Measurements from ENCODE around the gene C7orf25.

The C7orf25 gene

DNA sequence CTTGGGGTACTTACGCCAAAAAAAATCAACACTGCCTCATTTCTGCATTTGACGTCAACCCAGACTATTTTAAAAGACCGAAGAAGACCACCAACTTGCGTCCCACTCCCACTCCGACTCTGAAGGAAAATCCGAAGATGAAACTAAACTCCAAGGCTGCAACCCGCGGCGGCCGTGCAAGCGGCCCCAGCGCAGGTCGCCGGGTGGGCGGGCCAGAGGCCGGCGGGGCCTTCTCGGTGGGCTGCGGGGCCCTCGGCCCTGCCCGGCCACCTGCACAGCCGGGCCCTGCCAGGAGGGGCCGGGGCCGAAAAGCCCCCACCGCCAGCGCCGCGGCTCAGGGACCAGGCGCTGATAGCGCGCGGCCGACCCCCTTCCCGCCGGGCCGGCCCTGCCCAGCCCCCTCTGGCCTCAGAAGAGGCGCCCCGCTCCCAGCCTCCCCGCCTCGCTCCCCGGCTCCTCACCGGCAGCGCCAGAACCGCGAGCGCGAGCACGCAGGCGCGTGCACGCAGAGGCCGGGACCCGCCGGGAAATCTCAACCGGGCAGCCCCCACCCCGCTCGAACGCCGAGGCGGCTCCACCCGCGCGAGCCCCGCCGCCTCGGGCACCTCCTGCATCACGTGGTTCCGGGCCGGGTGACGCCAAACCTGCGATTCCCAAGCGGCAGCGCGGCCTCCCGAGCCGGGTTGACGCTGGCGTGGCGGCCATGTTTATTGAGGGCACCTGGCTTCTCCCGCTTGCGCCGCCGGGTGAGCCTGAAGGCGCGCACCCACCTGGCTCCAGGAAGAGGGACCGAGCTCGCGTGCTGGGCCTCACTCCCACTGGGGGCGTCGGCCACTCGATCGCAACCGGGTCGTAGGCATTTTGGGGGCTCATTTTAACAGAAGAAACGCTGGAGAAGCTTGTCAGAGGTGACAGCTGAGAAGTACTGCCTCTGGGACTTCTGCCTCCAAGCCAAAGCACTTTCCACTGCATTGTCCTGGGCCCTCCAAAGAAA is at the start of gene C7orf25:
Gene C7orf25, minus strand, starts transcription at position 617 of the 994 bp plus-strand sequence. CDS start 1,170 bp downstream, outside the sequence.
- DNase-seq: peak; percentile 99

DNA sequence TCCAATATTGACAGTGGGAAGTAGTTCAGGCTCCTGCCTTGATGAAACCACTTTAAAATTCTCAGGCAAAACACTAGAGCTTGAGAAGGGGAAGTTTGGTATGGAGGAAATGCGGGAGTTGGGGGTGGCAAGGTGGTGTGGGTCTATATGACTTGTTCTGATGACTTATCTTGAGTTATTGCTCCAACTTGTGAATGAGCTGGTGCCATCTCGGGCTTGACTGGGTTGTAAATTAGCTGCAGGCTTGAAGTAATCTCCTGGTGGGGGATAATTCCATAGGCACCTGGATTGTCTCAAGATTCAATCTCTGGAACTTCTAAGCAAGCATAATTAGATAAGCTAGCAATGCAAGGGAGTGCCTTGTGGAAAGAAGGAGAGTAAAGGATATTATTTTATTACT is 49.3 kb upstream of the C7orf25 start:
- no peak for DNase-seq

DNA sequence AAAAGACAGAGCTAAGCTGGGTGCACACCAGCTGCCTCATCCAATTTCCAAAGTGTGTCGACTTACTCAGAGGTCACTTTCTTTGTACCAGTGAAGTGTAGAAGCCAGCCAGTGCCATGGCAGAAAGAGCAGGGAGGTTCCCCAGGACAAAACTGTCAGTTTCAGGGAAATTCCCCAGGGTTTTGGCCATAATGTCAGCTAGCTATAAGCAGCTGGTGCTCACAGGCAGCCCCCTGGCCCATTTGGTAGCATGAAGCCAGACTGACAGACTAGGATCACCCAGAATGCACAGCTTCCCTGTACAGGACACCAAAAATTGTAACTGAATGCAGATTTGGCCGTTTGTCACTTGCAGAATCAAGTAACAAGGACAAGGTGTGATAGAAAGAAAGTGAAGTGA is 48.9 kb upstream of the C7orf25 start:
- no peak for DNase-seq

DNA sequence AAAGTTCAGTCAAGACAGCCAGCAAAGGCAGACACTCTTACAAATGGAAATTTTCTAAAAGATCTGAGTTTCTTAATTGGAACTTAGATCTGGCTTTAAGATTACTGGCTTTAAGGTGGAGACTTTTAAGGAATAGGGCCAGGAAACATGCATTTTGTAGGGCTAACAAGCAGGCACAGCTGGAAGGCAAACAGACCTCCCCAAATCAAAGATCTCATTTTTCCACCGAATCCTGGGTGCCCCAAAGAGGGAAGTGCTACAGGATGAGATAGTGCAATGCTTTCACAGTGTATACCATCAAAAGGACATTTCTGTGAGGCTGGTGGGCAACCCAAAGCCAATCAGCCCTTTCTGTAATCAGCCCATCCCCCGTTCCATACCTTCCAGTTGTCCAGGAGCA is 47.7 kb upstream of the C7orf25 start:
- no peak for DNase-seq

DNA sequence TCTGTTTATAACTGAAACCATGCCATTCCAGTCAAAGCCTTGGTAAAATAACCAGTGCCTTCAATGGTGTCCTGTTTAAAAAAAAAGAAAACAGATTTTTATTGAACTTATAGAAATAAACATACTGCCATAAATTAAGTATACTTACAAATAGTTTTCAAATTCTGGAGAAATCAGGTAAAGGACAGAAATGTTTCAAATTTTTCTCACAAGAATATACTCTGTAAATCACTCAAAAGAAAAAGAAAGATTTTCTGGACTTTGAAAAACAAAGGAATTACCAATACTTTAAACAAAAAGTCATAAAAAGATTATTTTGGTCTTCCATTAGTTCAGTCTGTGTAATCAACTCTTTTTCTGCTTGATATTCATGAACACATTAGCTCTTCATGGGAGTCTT is 44.2 kb upstream of the C7orf25 start:
- DNase-seq: no peak

DNA sequence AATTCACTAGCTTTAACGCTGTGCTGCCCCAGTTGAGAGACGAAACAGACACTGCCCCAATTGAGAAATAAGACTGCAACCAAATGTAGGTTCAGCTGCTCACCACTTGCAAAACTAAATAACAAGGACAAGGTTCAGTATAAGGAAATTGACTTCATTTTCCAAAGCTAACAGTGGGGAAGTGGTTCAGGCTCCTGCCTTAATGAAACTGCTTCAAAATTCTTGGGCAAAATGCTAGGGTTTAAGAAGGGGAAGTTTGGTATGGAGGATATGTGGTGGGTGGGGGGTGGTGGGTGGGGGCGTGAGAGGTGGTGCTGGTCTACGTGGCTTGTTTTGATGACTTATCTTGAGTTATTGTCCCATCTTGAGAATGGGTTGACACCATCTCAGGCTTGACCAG is 42.1 kb upstream of the C7orf25 start:
- no peak for DNase-seq

DNA sequence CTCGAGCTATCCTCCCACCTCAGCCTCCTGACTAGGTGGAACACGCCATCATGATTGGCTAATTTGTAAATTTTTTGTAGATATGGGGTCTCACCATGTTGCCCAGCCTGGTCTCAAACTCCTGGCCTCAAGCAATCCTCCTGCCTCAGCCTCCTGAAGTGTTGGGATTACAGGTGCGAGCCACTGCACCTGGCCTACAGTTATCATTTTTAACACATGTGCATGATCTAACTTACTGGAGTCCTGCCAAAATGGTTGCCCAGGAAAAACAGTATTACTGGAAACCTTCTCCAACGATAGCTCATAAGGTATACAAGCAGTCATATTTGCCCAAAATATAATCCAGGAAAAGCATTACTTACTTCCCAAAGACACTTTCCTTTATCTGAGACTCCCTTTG is 40.5 kb upstream of the C7orf25 start:
- no peak for DNase-seq

DNA sequence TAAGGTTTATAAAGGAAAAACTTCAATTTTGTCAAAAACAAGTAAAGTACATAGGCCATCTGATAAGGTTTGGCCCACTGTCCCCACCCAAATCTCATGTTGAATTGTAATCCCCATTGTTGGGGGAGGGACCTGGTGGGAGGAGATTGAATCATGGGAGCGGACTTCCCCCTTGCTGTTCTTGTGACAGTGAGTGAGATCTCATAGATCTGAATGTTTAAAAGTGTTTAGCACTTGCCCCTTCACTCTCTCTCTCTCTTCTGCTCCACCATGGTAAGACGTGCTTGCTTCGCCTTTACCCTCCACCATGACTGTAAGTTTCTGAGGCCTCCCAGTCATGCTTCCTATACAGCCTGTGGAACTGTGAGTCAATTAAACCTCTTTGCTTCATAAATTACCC is 38.5 kb upstream of the C7orf25 start:
- no peak for DNase-seq

DNA sequence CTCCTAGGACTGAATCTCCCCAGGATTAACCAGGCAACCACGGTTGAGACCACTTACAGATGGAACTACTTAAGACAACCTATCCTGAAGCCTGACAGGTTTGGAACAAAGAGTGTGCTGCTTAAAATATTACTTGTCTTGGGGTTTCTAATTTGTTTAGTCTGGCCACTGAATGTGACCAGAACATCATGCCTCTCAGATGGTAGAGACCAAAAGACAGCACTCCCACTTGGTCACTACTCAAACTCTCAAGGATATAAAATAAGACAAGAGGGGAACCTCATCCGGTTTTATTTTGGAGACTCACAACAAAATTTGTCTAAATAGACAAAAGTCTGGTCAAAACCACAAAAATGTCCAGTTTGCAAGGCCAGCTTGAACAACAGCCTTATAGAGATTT is 35.7 kb upstream of the C7orf25 start:
- DNase-seq: no peak

DNA sequence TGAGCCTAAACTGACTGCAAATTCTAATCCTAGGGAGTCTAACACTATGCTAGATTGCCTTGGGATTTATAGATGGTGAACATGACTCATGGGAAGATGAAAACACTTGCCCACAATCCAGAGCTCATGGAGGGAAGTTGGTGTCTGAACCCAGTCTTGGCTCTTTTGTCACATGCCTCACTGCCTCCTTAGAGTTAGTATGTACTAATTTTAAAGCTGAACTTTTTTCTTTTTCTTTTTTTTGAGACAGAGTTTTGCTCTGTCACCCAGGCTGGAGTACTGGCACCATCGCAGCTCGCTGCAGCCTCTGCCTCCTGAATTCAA is 34.7 kb upstream of the C7orf25 start:
- DNase-seq: no peak

DNA sequence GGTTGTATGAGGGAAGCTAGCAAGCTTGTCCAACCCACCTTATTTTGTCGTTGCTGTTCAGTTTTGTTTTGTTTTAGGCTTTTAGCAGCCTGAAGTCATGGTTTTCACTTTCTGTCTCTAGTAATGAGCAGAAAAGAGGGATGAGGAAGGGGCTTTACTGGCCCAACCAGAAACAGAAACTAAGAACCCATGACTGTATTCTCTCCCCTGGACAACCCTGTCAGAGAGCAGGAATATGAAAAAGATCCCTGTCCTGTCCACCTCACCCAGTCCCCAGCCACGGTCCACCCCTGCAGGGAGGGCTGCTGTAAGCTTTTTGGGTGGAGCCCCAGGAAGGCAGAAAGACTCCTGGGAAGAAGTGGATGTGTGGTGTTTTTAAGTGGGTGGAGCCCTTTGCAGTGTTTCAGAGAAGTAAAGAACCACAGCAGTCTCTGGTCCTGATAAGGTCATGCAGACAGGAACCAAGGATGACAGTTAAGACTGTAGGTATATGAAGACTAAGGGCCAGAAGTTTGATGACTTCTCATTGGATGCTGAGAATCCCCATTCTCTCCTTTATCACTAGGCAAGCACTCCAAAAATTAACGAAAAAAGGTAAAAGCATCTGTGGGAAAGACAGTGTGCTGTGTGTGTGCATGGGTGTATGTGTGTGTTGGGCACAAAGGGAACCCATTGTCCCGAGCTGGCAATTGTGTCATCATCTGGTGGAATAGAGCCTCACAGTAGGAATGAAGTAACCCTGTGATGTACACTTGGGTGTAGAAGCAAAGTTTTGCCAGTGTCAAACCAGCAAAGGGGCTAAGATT is 34.2 kb upstream of the C7orf25 start:
- DNase-seq: no peak

DNA sequence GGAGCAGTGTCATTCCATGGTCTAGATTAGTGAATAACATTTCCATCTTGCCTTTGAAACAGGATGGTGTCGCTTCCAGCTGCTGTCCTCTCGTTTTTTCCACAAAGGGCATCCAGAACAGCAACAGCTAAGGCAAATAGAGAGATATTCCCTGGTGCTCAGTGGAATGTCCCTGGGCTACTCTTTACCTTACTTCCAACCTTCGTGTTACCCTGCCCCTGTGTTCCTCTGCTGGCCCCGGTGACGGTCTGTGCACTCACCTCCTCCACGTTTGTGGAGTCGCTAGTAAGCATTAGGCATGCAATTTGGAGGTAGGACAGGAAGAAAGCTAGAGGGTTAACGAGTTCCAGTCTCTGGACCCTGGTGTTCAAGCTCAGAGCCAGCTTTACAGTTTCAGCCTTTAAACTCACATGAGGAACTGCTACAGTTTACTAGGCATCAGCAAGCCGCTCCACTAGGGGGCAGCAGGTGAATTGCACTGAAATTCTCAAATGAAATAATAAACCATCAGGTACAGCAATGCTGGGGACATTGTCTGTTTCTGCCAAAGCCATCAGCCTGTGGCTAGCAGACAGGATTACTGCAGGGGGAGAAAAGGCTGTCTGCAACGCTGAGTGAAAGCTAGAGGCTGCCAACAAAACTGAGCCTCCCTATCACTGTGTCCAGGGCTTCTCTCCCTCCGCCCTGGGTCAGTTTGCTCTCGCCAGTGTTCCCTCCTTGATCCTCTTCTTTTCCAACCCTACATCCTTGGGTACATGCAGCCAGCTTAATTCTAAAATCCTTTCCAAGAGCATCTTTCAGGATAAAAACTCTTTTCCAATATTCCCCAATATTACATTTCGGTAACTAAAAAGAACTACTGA is 29.3 kb upstream of the C7orf25 start:
- DNase-seq: peak; percentile 90

DNA sequence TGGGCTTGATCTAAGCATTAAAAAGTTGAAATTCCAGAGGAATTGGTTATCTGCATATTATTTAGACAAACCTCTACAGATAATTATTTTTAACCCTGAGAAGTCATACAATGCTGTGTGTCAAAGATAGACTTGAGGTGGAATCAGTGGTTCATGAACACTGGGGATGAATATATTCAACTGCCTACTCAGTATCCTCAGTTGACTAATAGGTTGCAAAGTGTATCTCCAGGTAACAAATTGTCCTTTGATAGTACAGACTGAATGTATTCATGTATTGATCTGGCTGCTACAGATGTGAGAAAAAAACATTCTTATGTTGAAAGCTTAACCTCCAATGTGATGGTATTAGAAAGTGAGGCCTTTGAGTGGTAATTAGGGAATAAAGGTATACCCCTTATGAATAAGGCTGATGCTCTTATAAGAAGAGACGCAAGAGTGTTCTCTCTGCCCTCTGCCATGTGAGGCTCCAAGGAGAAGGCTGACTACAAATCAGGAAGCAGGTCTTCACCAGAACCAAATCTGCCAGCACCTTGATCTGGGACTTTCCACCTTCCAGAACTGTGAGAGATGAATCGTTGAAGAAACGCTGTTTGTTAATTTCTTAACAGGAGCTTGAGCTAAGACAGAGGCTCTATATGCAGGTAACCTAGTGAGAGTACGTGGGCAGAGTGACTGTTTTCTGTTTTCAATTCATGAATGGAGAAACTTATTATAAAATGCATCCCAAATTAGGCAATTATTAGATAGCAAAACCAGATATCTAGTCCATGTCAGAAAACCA is 27.8 kb upstream of the C7orf25 start:
- no peak for DNase-seq

DNA sequence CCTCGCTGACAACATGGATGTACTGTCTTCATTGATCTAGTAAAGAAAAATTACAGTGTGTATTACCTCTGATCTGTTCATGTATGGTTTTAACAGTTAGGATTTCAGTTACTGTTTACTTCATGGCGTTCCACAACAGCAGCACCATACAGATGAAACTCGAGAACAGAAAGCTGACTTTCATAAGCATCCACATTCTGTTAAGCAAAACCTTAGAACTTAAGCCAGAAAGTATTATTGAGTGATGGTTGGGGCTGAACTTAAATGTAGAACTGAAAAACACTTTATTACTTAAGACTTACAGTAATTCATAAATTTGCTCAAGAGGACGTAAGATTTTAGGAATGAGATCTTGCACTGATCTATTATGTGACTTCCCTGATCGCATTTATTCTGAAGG is 24.0 kb upstream of the C7orf25 start:
- DNase-seq: no peak

DNA sequence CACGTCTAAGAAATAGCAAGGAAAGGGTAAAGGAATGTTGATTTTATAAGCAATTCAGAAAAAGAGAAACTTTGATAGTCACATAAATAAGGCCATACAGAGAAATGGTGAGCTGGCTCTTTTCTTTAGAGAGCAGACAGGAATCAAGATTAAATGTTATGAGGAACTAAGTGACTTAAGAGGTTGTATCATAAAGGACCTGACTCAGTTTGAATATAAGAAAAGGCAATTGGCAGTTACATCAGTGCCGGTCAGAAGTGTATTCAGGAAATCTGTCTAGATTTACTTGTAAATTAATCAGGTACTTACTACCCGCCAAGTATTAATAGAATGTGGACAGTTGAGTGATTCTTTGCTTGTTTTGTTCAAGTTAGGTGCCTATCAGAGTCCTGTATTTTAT is 22.4 kb upstream of the C7orf25 start:
- DNase-seq: no peak

DNA sequence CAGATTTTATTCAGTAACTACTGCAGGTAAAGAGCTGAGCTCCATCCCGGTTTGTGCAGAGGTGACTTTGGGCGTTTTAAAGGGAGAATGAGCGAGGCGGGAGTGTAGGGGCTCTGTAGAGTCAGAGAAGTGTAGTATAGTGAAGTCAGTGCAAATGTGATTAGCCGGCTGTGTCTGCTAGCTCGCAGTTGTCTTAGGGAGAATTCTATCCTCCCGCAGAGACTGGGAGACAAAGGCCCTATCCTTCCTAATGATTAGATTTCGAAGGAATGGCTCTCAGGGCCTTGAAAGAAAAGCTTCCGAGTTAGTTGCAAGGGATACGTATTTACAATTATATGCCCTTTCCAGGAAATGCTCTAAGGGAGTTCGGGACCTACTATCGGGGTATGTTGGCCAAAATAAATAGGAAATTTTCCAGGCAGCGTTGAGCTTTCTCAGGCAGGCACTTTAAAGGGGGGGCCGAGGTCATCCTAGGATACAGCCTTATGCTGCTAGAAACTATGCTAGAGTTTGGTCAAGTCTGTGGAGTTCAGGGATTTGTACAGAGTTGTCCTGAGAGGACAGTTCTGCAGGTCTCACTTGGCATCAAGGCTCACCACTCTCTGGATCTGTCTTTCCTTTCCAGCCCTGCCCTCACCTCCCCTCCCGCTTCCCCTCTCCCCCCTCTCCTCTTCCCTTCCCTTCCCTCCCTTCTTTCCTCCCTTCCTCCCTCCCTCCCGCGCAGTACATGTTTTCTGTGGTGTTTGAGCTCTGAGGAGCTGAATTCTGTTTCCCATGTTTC is 21.1 kb upstream of the C7orf25 start:
- no peak for DNase-seq

DNA sequence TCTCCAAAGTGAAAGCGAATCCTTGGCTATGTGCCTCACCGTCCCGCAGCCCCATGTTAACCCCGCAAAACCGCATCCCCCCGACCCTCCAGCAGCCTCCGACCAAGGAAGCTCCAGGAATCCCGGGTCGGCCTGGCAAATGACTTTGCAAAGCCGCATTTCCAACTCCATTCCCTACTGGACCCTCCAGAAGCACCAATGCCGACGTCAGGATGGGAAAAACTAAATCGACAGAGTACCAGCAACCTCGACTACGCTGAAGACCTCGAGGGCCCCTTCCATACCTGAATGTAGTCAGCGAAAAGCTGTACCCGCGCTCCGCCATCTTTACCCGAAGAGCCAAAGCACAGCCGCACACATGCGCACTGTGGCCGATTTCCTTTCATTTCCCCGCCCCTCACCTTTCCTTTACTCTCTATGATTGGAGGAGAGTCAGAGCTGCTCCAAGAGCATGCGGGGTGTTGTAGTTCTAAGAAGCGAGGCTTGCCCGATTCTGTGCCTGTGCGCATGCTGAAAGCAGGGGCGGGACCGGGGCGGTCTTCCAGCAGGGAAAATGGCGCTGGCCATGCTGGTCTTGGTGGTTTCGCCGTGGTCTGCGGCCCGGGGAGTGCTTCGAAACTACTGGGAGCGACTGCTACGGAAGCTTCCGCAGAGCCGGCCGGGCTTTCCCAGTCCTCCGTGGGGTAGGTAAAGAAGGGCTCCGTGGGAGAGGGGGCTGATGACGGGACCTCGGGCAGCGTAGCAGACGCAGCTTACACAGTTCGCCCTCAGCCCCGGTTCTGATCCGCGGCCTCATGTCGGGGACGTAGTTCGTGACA is 20.2 kb upstream of the C7orf25 start, which contains the start of the genes MRPL32 and PSMA2:
Gene MRPL32, plus strand, starts transcription at position 543 of the 818 bp plus-strand sequence. Its CDS starts 11 bp downstream, at position 554.
Gene PSMA2, minus strand, starts transcription at position 341 of the 818 bp plus-strand sequence. Its CDS starts 16 bp downstream, at position 325.
- peak; percentile 98 for DNase-seq

DNA sequence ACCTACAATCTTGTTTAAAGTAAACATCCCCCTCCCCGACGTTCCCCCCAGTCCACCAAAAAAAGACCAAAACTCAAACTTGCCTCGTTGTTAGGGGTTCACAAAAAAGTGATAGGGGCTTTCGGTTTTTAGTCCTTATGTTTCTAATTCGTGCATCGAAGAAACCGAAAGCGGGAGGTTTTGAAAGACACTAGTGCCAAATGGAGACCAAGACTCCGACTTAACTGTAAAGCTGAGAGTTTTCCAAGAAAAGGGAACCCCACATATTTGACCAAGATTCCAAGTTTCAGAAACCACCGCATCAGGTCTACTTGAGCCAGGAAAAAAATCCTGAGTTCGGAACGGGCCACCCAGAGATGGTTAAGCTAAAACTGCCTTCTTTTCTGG is 19.6 kb upstream of the C7orf25 start:
- no peak for DNase-seq

DNA sequence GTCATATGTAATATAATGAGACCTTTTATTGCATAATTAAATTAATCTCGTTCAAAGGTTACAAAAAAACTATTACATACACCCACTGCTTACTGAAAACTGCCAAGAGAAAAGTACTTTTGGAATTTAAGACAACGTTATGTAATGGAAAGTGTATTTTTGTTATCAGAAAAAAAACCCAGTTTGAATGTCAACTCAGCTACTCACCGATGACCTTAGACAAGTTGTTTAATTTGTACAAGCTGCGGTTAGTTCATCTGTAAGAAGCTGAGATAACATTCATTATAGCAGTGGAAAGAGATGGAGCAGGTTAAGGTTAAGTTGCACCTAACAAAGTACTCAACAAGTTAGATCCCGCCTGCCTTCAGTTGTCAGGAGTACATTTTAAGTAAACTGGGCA is 19.0 kb upstream of the C7orf25 start:
- no peak for DNase-seq

DNA sequence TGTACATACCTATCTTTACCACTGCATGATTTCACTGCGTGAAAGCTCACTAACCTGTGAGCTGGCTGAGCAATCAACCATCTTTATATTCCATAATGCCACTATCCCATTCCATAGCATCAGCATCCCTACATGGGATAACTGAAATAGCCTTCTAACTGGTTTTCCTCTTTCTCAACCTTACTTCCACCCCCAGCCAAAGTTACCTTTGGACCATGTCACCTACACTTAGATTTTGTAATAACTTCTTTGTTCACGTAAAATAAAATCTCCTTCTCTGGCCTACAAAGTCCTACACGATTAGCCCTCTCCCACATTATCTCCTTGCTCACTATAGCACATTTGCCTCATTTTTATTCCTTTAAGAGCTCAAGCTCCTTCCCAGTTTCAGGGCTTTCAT is 17.6 kb upstream of the C7orf25 start:
- DNase-seq: no peak

Data from activated effector memory CD4-positive, alpha-beta T cell treated with anti-CD3 and anti-CD28 coated beads, Interleukin-2, amount 50 U/mL, for 16 hours (primary cell).